Endodermal cell (in vitro differentiated cells): ENCODE measurements around the gene RPS21. TPM values are rescaled to one million over a fixed set of nuclear protein-coding genes. Genes with fewer than 3 reads are reported as not detected.

Experiments
- DNase-seq: peaks from one replicate; pipeline ENCODE4 v3.0.0-alpha.2; 2017
- H3K27ac ChIP-seq: 2 replicates; pipeline ENCODE4 v1.5.1; 2013; ENCODE audit warnings: mild to moderate bottlenecking, low read depth, low read length, moderate library complexity
- H3K27me3 ChIP-seq: 2 replicates; pipeline ENCODE4 v1.6.1; 2013; ENCODE audit warnings: mild to moderate bottlenecking, low read length, moderate library complexity; ENCODE audit not compliant: insufficient read depth, control insufficient read depth, poor library complexity, severe bottlenecking
- H3K36me3 ChIP-seq: 2 replicates; pipeline ENCODE4 v1.7.0; 2013; ENCODE audit warnings: mild to moderate bottlenecking, low read length, moderate library complexity; ENCODE audit not compliant: control insufficient read depth, insufficient read depth
- H3K4me1 ChIP-seq: one replicate; pipeline ENCODE4 v1.7.0; 2013; ENCODE audit warnings: low read length; ENCODE audit not compliant: control insufficient read depth, insufficient read depth
- H3K4me3 ChIP-seq: 2 replicates; pipeline ENCODE4 v1.5.1; 2013; ENCODE audit warnings: mild to moderate bottlenecking, low read length, moderate library complexity
- H3K9ac ChIP-seq: 2 replicates; pipeline ENCODE4 v1.6.1; 2013; ENCODE audit warnings: mild to moderate bottlenecking, low read length, moderate library complexity; ENCODE audit not compliant: poor library complexity, severe bottlenecking; ENCODE audit errors: extremely low read depth
- H3K9me3 ChIP-seq: 2 replicates; pipeline ENCODE4 v1.6.1; 2013; ENCODE audit warnings: mild to moderate bottlenecking, low read length, moderate library complexity; ENCODE audit not compliant: control insufficient read depth
- H3K27ac Mint-ChIP-seq: 2 replicates; pipeline ENCODE4 v1.8.0; 2020; ENCODE audit warnings: mixed read lengths
- H3K27me3 Mint-ChIP-seq: 2 replicates; pipeline ENCODE4 v1.8.0; 2021; ENCODE audit warnings: mild to moderate bottlenecking, mixed read lengths; ENCODE audit not compliant: insufficient read depth
- H3K36me3 Mint-ChIP-seq: 2 replicates; pipeline ENCODE4 v1.8.0; 2020; ENCODE audit warnings: low read depth, mixed read lengths
- H3K4me1 Mint-ChIP-seq: 2 replicates; pipeline ENCODE4 v1.8.0; 2020; ENCODE audit warnings: mixed read lengths
- H3K4me3 Mint-ChIP-seq: 2 replicates; pipeline ENCODE4 v1.8.0; 2020; ENCODE audit warnings: mild to moderate bottlenecking, moderate library complexity, mixed read lengths
- H3K9me3 Mint-ChIP-seq: 2 replicates; pipeline ENCODE4 v1.8.0; 2020; ENCODE audit warnings: mild to moderate bottlenecking, mixed read lengths
- WGBS, 2 experiments: methylation state at CpG; one replicate each; pipeline versions ENCODE4 v1.1.5 to v1.1.7; 2013; ENCODE audit warnings: missing lambda C conversion rate in 2 of 2, mixed read lengths in 1 of 2; ENCODE audit not compliant: insufficient coverage in 1 of 2, insufficient read length in 1 of 2; 5-methylcytosine and 5-hydroxymethylcytosine counted together
- total RNA-seq, 2 donors: library from RNA; stranded (reverse); fragmentation: NEBNext Ultra II Directional in 1 of 2; extraction: Animal tissue kit (Norgen Biotek cat#: 25700) in 1 of 2; gene quantifications; 2 replicates in 1 of 2; 3 replicates in 1 of 2; pipeline ENCODE4 v1.2.1, GENCODE V29; 2021
- TF ChIP-seq, protein P1 (sequence below): fragments of 200-600 bp; sonication (generic); conservative IDR thresholded peaks from 2 replicates; pipeline ENCODE4 v1.5.0; 2021; ENCODE audit warnings: antibody characterized with exemption, mild to moderate bottlenecking

Gene RPS21
- total RNA-seq, 2 donors from 2014 or later, result 1,288 to 1,382 TPM

- Histone ChIP-seq H3K27ac (no peak overlapping the region), H3K9ac (no peak overlapping the region), H3K27me3 (no peaks in the 10 kb centered on the region), H3K4me1 (no peaks in the 10 kb centered on the region), H3K36me3 (no peaks in the 10 kb centered on the region), H3K9me3 (no peaks in the 10 kb centered on the region), H3K4me3 (no peak overlapping the region)
- H3K4me3 Mint-ChIP-seq, result no peak overlapping the region
- no peaks in the 10 kb centered on the region for H3K27me3 Mint-ChIP-seq
- 90 to 93% methylated on average over 12 to 24 of the region's 24 CpGs for WGBS, 2 experiments
- H3K4me1 Mint-ChIP-seq, result peaks cover 3% of the 10 kb centered on the region
- H3K36me3 Mint-ChIP-seq, result no peaks in the 10 kb centered on the region
- H3K27ac Mint-ChIP-seq, result no peak overlapping the region
- DNase-seq, result no peak
- no peaks in the 10 kb centered on the region for H3K9me3 Mint-ChIP-seq
- TF ChIP-seq, protein P1, sequence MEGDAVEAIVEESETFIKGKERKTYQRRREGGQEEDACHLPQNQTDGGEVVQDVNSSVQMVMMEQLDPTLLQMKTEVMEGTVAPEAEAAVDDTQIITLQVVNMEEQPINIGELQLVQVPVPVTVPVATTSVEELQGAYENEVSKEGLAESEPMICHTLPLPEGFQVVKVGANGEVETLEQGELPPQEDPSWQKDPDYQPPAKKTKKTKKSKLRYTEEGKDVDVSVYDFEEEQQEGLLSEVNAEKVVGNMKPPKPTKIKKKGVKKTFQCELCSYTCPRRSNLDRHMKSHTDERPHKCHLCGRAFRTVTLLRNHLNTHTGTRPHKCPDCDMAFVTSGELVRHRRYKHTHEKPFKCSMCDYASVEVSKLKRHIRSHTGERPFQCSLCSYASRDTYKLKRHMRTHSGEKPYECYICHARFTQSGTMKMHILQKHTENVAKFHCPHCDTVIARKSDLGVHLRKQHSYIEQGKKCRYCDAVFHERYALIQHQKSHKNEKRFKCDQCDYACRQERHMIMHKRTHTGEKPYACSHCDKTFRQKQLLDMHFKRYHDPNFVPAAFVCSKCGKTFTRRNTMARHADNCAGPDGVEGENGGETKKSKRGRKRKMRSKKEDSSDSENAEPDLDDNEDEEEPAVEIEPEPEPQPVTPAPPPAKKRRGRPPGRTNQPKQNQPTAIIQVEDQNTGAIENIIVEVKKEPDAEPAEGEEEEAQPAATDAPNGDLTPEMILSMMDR, result no peak
Measured at GRCh38 chr20:62420846-62421715, 34.2 kb downstream of the RPS21 start.

DNA sequence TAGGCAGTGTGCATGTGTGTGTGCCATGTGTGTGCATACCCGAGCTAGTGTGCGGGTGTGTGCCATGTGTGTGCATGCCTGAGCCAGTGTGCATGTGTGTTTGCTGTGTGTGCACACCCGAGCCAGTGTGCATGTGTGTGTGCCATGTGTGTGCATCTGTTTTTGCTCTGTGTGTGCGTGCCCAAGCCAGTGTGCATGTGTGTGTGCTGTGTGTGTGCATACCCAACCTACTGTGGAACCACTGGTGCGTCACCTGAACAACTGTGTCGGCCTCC lies 34.8 kb downstream of the RPS21 start:
- DNase-seq, result no peak
- Histone ChIP-seq H3K27me3 (no peaks in the 10 kb centered on the region), H3K9ac (no peak overlapping the region), H3K9me3 (no peaks in the 10 kb centered on the region), H3K4me1 (no peaks in the 10 kb centered on the region), H3K27ac (no peak overlapping the region), H3K4me3 (no peak overlapping the region), H3K36me3 (no peaks in the 10 kb centered on the region)
- H3K36me3 Mint-ChIP-seq, result no peaks in the 10 kb centered on the region
- H3K9me3 Mint-ChIP-seq, result no peaks in the 10 kb centered on the region
- H3K4me3 Mint-ChIP-seq, result no peak overlapping the region
- TF ChIP-seq, protein P1, result no peak
- 96 to 98% methylated on average over 5 to 6 of the region's 6 CpGs for WGBS, 2 experiments
- no peak overlapping the region for H3K27ac Mint-ChIP-seq
- no peaks in the 10 kb centered on the region for H3K27me3 Mint-ChIP-seq
- H3K4me1 Mint-ChIP-seq, result peaks cover 5% of the 10 kb centered on the region

GRCh38 chr20:62422636-62423325 lies 35.9 kb downstream of the RPS21 start:
- H3K36me3 Mint-ChIP-seq, result no peaks in the 10 kb centered on the region
- H3K27me3 Mint-ChIP-seq, result no peaks in the 10 kb centered on the region
- Histone ChIP-seq H3K36me3 (no peaks in the 10 kb centered on the region), H3K9me3 (no peaks in the 10 kb centered on the region), H3K9ac (no peak overlapping the region), H3K4me1 (no peaks in the 10 kb centered on the region), H3K4me3 (no peak overlapping the region), H3K27me3 (no peaks in the 10 kb centered on the region), H3K27ac (no peak overlapping the region)
- peaks cover 7% of the 10 kb centered on the region for H3K4me1 Mint-ChIP-seq
- no peak overlapping the region for H3K27ac Mint-ChIP-seq
- H3K9me3 Mint-ChIP-seq, result no peaks in the 10 kb centered on the region
- DNase-seq, result no peak
- 91 to 95% methylated on average over 11 to 18 of the region's 20 CpGs for WGBS, 2 experiments
- TF ChIP-seq, protein P1, result no peak
- H3K4me3 Mint-ChIP-seq, result no peak overlapping the region
